Measurements from ENCODE around the gene ZHX3.
"Not testable (repeated sequence)": the region's sequence is repeated elsewhere in the genome, so short reads cannot be mapped to it uniquely, and the experiment has no call there.

The ZHX3 gene

GRCh38 chr20:41247523-41248367 lies 69.8 kb downstream of the ZHX3 start:
- no peak for DNase-seq (ENCODE audit: low read depth in 1 of 2, low spot score in 1 of 2)
- TF ChIP-seq GABPA (IDR thresholded peaks at IDR 0.05; ENCODE audit: low read depth) (no peak), POLR2AphosphoS5 (IDR thresholded peaks at IDR 0.05; ENCODE audit: low read depth) (no peak), CTCF (IDR thresholded peaks at IDR 0.05; ENCODE audit: insufficient read depth, low read length) (no peak), REST (IDR thresholded peaks at IDR 0.05; ENCODE audit: insufficient replicate concordance, low read depth) (no peak), SPI1 (IDR thresholded peaks at IDR 0.05; ENCODE audit: borderline replicate concordance, low read depth) (no peak)
- no peaks in the 10 kb centered on the region for H3K27me3 ChIP-seq (ENCODE audit: insufficient read depth, poor library complexity, severe bottlenecking)
- no peak overlapping the region for H3K4me3 ChIP-seq (replicated peaks; ENCODE audit: insufficient read depth, low read length)
- no peak overlapping the region for H3K27ac ChIP-seq (replicated peaks)

GRCh38 chr20:41245086-41245707 lies 72.3 kb downstream of the ZHX3 start:
- Histone ChIP-seq H3K4me3 (replicated peaks; ENCODE audit: insufficient read depth, low read length) (no peak overlapping the region), H3K27me3 (ENCODE audit: insufficient read depth, poor library complexity, severe bottlenecking) (no peaks in the 10 kb centered on the region), H3K27ac (replicated peaks) (no peak overlapping the region)
- no peak for TF ChIP-seq SPI1 (IDR thresholded peaks at IDR 0.05; ENCODE audit: borderline replicate concordance, low read depth)
- no peak for TF ChIP-seq POLR2AphosphoS5 (IDR thresholded peaks at IDR 0.05; ENCODE audit: low read depth)
- TF ChIP-seq GABPA (IDR thresholded peaks at IDR 0.05; ENCODE audit: low read depth), result no peak
- TF ChIP-seq CTCF (IDR thresholded peaks at IDR 0.05; ENCODE audit: insufficient read depth, low read length), result no peak
- no peak for DNase-seq (ENCODE audit: low read depth in 1 of 2, low spot score in 1 of 2)

GRCh38 chr20:41242807-41243206 lies 74.7 kb downstream of the ZHX3 start:
- Histone ChIP-seq H3K27me3 (ENCODE audit: insufficient read depth, poor library complexity, severe bottlenecking) (no peaks in the 10 kb centered on the region), H3K27ac (replicated peaks) (no peak overlapping the region), H3K4me3 (replicated peaks; ENCODE audit: insufficient read depth, low read length) (no peak overlapping the region)
- TF ChIP-seq GABPA (IDR thresholded peaks at IDR 0.05; ENCODE audit: low read depth), result no peak
- TF ChIP-seq SPI1 (IDR thresholded peaks at IDR 0.05; ENCODE audit: borderline replicate concordance, low read depth), result peak; percentile 7; the same call in 1 of the 2 replicates
- no peak for DNase-seq (ENCODE audit: low read depth in 1 of 2, low spot score in 1 of 2)

- Histone ChIP-seq H3K27me3 (ENCODE audit: insufficient read depth, poor library complexity, severe bottlenecking) (no peaks in the 10 kb centered on the region), H3K27ac (replicated peaks) (no peak overlapping the region), H3K4me3 (replicated peaks; ENCODE audit: insufficient read depth, low read length) (no peak overlapping the region)
- DNase-seq (ENCODE audit: low read depth in 1 of 2, low spot score in 1 of 2), result no peak
- no peak for TF ChIP-seq POLR2AphosphoS5 (IDR thresholded peaks at IDR 0.05; ENCODE audit: low read depth)
Measured at GRCh38 chr20:41242352-41242751, 75.2 kb downstream of the ZHX3 start.

GRCh38 chr20:41237233-41237632 lies 80.3 kb downstream of the ZHX3 start:
- not testable (repeated sequence) for H3K27ac ChIP-seq (replicated peaks); H3K4me3 ChIP-seq (replicated peaks; ENCODE audit: insufficient read depth, low read length); DNase-seq (ENCODE audit: low read depth in 1 of 2, low spot score in 1 of 2); H3K27me3 ChIP-seq (ENCODE audit: insufficient read depth, poor library complexity, severe bottlenecking)

- not testable (repeated sequence) for DNase-seq (ENCODE audit: low read depth in 1 of 2, low spot score in 1 of 2)
Measured at GRCh38 chr20:41236818-41237217, 80.7 kb downstream of the ZHX3 start.

More at GRCh38 chr20:41236818-41237217, 80.7 kb downstream of the ZHX3 start:
- not testable (repeated sequence) for H3K4me3 ChIP-seq (replicated peaks; ENCODE audit: insufficient read depth, low read length); H3K27ac ChIP-seq (replicated peaks); H3K27me3 ChIP-seq (ENCODE audit: insufficient read depth, poor library complexity, severe bottlenecking)
